PC-9 (cell line): Measurements from ENCODE around the gene SMAP1. TPM values are rescaled to one million over a fixed set of nuclear protein-coding genes. Genes with fewer than 3 reads are reported as not detected.

ENCODE experiments used
- BruUV-seq: library from RNA; stranded (reverse); fragments of 400-500 nt; replicated peaks from 2 replicates; lab custom pipeline; 2021; lab: Mats Ljungman, UMichigan
- CTCF ChIA-PET: fragments of 300-600 bp; sonication (Branson Sonifier 250); formaldehyde crosslinking; loops from one replicate; lab custom pipeline; 2022; ENCODE audit warnings: antibody characterized with exemption; lab: Charles Lee
- POLR2A ChIA-PET: fragments of 300-600 bp; sonication (Branson Sonifier 250); formaldehyde crosslinking; loops from one replicate; lab custom pipeline; 2022; ENCODE audit warnings: antibody characterized with exemption; ENCODE audit not compliant: unreplicated experiment; lab: Charles Lee
- DNase-seq, 2 experiments: peaks; one replicate each; pipeline versions ENCODE4 v3.0.0 to v3.0.0-alpha.2; 2015 to 2022; ENCODE audit warnings: mixed read lengths in 1 of 2
- H2AFZ ChIP-seq: fragments of 200-600 bp; sonication (generic); 2 replicates; pipeline ENCODE4 v1.8.1; 2017; ENCODE audit warnings: antibody characterized with exemption
- H3F3A ChIP-seq: fragments of 200-600 bp; sonication (generic); 2 replicates; pipeline ENCODE4 v1.8.1; 2017; ENCODE audit warnings: antibody characterized with exemption, mild to moderate bottlenecking, low read depth; ENCODE audit not compliant: insufficient read depth
- H3K27ac ChIP-seq: fragments of 200-600 bp; sonication (generic); 2 replicates; pipeline ENCODE4 v1.6.1; 2016; ENCODE audit warnings: mixed run types
- H3K27me3 ChIP-seq: fragments of 200-600 bp; sonication (generic); 2 replicates; pipeline ENCODE4 v1.6.1; 2016; ENCODE audit warnings: low read depth, mixed run types; ENCODE audit not compliant: insufficient read depth
- H3K36me3 ChIP-seq: fragments of 200-600 bp; sonication (generic); 2 replicates; pipeline ENCODE4 v1.6.1; 2016; ENCODE audit warnings: low read depth, mixed run types
- H3K4me1 ChIP-seq: fragments of 200-600 bp; sonication (generic); replicated peaks from 2 replicates; pipeline ENCODE4 v1.6.1; 2016; ENCODE audit warnings: mixed run types; ENCODE audit not compliant: insufficient read depth
- H3K4me2 ChIP-seq: fragments of 200-600 bp; sonication (generic); 2 replicates; pipeline ENCODE4 v1.6.1; 2017; ENCODE audit warnings: mixed run types
- H3K4me3 ChIP-seq: fragments of 200-600 bp; sonication (generic); 2 replicates; pipeline ENCODE4 v1.6.1; 2016; ENCODE audit warnings: mixed run types
- H3K79me2 ChIP-seq: fragments of 200-600 bp; sonication (generic); 2 replicates; pipeline ENCODE4 v1.6.1; 2017; ENCODE audit warnings: low read depth, mixed run types
- H3K9me2 ChIP-seq: fragments of 200-600 bp; sonication (generic); 2 replicates; pipeline ENCODE4 v1.8.1; 2017; ENCODE audit warnings: mild to moderate bottlenecking; ENCODE audit not compliant: insufficient read depth
- H3K9me3 ChIP-seq: fragments of 200-600 bp; sonication (generic); 2 replicates; pipeline ENCODE4 v1.8.1; 2016; ENCODE audit warnings: low read depth; ENCODE audit not compliant: insufficient read depth
- H4K20me1 ChIP-seq: fragments of 200-600 bp; sonication (generic); 2 replicates; pipeline ENCODE4 v1.8.1; 2017; ENCODE audit not compliant: insufficient read depth
- CTCF ChIP-seq: fragments of 200-600 bp; sonication (generic); conservative IDR thresholded peaks from 2 replicates; pipeline ENCODE4 v1.6.1; 2017; ENCODE audit warnings: mixed run types, antibody characterized with exemption, mild to moderate bottlenecking, moderate library complexity
- EZH2 ChIP-seq: fragments of 200-600 bp; sonication (generic); IDR thresholded peaks from 2 replicates; pipeline ENCODE4 v1.8.0; 2017; ENCODE audit warnings: antibody characterized with exemption, low read depth
- intact Hi-C: fragments of 100-400 bp; cut with micrococcal nuclease; formaldehyde crosslinking; loops from one replicate; pipeline ENCODE4 v1.10.0; 2022; ENCODE audit not compliant: unreplicated experiment
- total RNA-seq: library from RNA; stranded (reverse); gene quantifications from 2 replicates; pipeline ENCODE4 v1.2.3, GENCODE V29; 2021

SMAP1 gene
- total RNA-seq, 1 experiment from 2014 or later: 29.3 TPM

- BruUV-seq: no TSS peak
- Histone ChIP-seq H3F3A (no peaks in the 10 kb centered on the region), H4K20me1 (no peaks in the 10 kb centered on the region; the same call in 1 of the 2 replicates), H3K4me1 (no peaks in the 10 kb centered on the region), H2AFZ (no peak overlapping the region), H3K9me3 (no peaks in the 10 kb centered on the region), H3K79me2 (no peaks in the 10 kb centered on the region), H3K27me3 (peaks cover 18% of the 10 kb centered on the region; the same call in 1 of the 2 replicates), H3K27ac (no peak overlapping the region), H3K4me2 (no peak overlapping the region), H3K4me3 (no peak overlapping the region), H3K36me3 (no peaks in the 10 kb centered on the region), H3K9me2 (no peaks in the 10 kb centered on the region)
- no peak for TF ChIP-seq CTCF
- TF ChIP-seq EZH2: no peak
- ChIA-PET POLR2A (no interaction called here), CTCF (no interaction called here)
- DNase-seq: no peak
- intact Hi-C loops: no loop called here
Measured at GRCh38 chr6:70894001-70894400, 226.3 kb downstream of the SMAP1 start.

- CTCF ChIA-PET: no interaction called here
- Histone ChIP-seq H3K9me3 (no peaks in the 10 kb centered on the region), H3K4me2 (no peak overlapping the region), H4K20me1 (no peaks in the 10 kb centered on the region; the same call in 1 of the 2 replicates), H3F3A (no peaks in the 10 kb centered on the region), H3K79me2 (no peaks in the 10 kb centered on the region), H3K4me1 (no peaks in the 10 kb centered on the region), H3K27me3 (0 out of 2 replicates have a peak, but pooled peaks cover 8% of the 10 kb centered on the region), H2AFZ (no peak overlapping the region), H3K4me3 (no peak overlapping the region), H3K36me3 (no peaks in the 10 kb centered on the region), H3K27ac (no peak overlapping the region), H3K9me2 (no peaks in the 10 kb centered on the region)
- TF ChIP-seq CTCF (no peak), EZH2 (no peak)
- BruUV-seq: no TSS peak
- no peak for DNase-seq
- intact Hi-C loops: no loop called here
- POLR2A ChIA-PET: no interaction called here
Measured at GRCh38 chr6:70900047-70900446, 232.4 kb downstream of the SMAP1 start.

GRCh38 chr6:70901324-70901723 lies 233.6 kb downstream of the SMAP1 start:
- DNase-seq: no peak

More at GRCh38 chr6:70901324-70901723, 233.6 kb downstream of the SMAP1 start:
- no peaks in the 10 kb centered on the region for H3F3A ChIP-seq
- no peak overlapping the region for H2AFZ ChIP-seq
- no peak overlapping the region for H3K27ac ChIP-seq
- H3K36me3 ChIP-seq: no peaks in the 10 kb centered on the region
- H3K9me3 ChIP-seq: no peaks in the 10 kb centered on the region
- no peaks in the 10 kb centered on the region for H3K79me2 ChIP-seq
- no peak overlapping the region for H3K4me2 ChIP-seq
- ChIA-PET CTCF (no interaction called here), POLR2A (no interaction called here)
- H4K20me1 ChIP-seq: no peaks in the 10 kb centered on the region; the same call in 1 of the 2 replicates
- H3K9me2 ChIP-seq: no peaks in the 10 kb centered on the region
- TF ChIP-seq EZH2 (no peak), CTCF (peak; percentile 53)
- H3K4me1 ChIP-seq: no peaks in the 10 kb centered on the region
- BruUV-seq: no TSS peak
- intact Hi-C loops: no loop called here
- H3K4me3 ChIP-seq: no peak overlapping the region
- 0 out of 2 replicates have a peak, but pooled peaks cover 5% of the 10 kb centered on the region for H3K27me3 ChIP-seq
